GM21423 (cell line): ENCODE results near the gene TTC39C.

Source experiments
- ATAC-seq: cut with Tn5 transposase; IDR thresholded peaks from one replicate; pipeline ENCODE4 v1.9.1; 2021; ENCODE audit warnings: mild to moderate bottlenecking, moderate library complexity; ENCODE audit not compliant: unreplicated experiment

The TTC39C gene

GRCh38 chr18:24075767-24076597 is 61.4 kb downstream of the TTC39C start:
- no peak for ATAC-seq

GRCh38 chr18:24076950-24077349 is 62.4 kb downstream of the TTC39C start:
- ATAC-seq = no peak

- ATAC-seq = no peak
These were observed 63.8 kb downstream of the TTC39C start for GRCh38 chr18:24078391-24078790.

DNA sequence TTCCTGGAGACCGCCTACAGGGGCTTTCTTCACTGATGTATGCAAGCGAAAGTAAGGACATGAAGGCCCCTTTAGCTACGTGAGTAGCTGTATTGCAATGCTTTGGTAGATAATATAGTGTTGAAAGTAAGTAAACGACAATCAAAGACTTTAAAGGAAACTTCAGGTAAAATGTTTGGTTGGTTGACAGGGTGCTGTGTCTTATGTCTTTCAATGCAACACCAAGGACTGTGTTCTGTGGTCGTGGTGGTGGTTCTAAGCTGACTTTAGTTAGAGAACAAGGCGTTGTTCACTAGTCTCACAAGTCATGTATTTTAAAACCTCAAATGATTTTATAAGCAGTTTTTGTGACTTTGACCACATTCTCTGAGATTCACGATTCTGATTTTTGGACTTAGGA is 66.3 kb downstream of the TTC39C start:
- ATAC-seq = no peak

GRCh38 chr18:24083550-24083949 is 69.0 kb downstream of the TTC39C start:
- ATAC-seq = no peak

DNA sequence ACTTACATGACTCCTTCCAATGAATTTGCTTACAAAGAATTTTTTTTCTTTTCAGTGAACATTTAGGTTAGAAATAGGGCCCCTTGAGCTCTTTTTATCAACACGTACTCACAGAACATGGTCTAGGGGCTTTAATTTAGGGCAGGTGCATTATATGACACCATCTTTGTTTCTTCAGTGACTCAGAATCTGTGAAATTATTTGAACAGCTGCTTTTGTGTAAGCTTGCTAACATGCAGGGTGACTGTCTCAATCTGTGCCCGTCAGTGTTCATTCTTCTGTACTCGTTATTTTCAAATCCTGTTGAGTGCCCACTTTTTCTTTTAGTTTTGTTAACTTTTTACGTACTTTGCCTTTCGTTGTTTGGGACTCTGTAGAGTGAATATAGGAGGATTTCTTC is 71.5 kb downstream of the TTC39C start:
- ATAC-seq = no peak

GRCh38 chr18:24089076-24089475 is 74.5 kb downstream of the TTC39C start:
- no peak for ATAC-seq

DNA sequence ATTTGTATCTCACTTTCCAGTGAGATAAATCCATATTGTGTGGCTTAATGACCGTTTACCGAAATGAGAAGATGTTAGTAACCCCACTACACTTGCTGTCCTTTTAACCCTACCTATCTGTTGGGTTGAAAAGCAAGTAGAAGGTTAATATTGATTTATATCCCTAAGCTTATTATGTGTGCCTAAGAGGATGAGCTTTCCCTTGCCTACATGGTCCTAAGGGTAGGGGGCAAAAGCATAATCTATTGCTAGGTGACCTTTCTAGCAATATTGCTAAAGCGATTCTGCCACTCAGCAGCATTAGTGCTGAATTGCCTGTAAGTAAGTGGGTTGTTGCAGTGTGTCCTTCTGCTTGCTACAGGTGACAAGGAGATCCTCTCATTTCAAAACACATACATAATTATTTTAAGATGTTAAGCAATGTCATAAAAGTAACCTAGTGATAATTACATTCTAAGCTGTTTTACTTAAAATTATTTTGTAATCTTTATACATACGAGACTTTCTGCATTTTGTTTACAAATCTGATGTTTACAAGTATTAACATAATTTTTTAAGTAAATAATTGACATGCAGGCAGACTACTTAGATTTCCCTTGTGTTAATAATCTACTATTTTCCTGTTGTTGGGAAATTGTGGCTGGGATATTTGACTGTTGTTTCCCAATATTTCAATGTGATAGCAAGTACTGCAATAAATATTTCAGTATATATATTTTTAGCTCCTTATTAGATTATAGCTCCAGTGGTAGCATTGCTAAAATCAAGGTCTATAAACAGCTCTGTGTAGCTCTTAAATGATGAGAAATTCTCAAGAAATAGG is 75.2 kb downstream of the TTC39C start:
- ATAC-seq = no peak

DNA sequence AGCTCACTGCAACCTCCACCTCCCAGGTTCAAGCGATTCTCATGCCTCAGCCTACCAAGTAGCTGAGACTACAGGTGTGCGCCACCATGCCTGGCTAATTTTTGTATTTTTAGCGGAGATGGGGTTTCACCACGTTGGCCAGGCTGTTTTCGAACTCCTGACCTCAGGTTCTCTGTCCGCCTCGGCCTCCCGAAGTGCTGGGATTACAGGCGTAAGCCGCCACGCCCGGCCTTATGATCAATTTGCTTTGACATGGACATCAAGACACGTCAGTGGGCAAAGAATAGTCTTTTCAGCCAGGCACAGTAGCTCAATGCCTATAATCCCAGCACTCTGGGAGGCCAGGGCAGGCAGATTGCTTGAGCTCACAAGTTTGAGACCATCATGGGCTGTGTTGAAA is 76.3 kb downstream of the TTC39C start:
- no peak for ATAC-seq

- no peak for ATAC-seq
These were observed 80.0 kb downstream of the TTC39C start for GRCh38 chr18:24094561-24094960.

- ATAC-seq = no peak
These were observed 81.4 kb downstream of the TTC39C start for GRCh38 chr18:24095976-24096375.

DNA sequence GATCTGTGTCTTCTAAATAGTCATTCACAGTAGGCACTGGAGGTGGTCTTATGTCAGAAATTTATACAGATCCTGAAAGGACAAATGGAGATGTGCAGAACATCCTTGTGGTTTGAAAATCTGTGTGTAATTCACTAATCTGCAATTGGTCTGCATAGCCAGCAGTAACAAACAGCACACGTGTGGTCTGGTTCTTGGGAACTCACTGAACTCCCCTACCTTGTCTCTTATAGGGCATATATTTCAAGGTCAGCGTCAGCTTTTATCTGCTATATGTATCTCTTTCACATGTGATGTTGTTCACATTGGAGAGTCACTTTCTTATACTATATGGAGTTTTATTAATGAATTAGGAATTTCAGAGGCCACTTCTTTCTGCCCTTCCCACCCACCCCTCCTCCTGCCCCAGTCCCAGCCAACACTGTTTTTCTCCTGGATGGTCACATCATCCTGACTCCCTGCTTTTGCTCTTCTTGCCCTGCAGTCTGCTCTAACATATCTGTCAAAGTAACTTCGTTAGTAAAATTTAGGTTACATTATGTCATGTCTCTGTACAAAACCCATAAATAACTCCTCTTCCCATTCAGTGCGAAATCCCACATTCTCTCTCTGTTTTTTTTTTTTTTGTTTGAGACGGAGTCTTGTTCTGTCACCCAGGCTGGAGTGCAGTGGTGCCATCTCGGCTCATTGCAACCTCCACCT is 88.9 kb downstream of the TTC39C start:
- ATAC-seq = no peak

DNA sequence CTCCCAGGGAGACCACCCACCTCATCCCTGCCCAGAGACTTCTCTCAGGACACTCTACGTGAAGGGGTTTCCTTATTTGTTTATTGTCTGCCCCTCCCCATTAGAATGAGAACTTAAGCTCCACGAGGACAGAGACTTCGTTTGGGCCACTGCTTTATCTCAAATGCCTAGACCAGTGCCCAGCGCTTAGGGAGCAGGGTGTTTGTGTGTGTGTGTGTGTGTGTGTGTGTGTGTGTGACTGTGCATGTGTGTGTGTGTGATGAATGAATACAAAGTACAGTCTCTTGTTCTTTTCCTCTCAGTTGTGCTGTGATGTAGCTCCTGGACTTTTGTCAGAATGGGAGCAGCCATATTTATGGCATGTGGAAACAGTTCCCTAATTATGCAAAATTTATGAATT is 89.9 kb downstream of the TTC39C start:
- no peak for ATAC-seq

- ATAC-seq = no peak
These were observed 94.1 kb downstream of the TTC39C start for GRCh38 chr18:24108641-24109040.

DNA sequence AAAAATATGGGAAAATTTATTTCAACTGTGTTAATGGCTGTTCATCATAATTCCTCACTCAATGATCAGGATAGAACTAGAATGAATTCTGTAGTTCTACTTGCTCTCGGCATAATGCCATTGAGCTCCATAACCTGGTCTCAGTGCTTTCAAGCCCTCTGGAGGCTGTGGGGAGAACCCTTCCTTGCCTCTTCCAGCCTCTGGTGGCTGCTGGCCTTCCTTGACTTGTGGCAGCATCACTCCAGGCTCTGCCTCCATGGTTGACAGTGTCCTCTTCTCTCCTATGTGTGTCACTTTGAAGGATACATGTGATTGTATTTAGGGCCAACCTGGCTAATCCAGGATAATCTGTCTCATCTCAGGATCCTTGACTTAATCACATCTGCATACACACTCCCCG is 97.4 kb downstream of the TTC39C start:
- ATAC-seq = no peak

DNA sequence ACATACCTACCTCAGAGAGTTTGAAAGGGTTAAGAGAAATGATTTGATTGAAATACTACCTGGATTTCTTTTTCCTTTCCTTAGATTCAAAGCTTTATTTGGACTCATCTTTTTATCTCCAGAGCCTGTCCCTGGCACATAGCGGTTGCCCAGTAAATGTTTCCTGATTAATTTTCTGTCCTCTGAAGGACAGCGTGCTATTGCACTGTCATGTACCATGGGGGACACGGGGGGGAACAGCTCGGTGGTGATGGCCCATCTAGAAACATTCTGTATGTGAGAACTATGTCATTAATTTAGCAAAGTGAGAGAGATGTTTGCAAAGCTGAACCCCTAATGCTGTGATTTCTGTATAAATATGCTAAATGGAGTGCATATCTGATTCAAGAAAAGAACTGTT is 97.9 kb downstream of the TTC39C start:
- no peak for ATAC-seq

- ATAC-seq = no peak
These were observed 98.5 kb downstream of the TTC39C start for GRCh38 chr18:24112874-24113615.

GRCh38 chr18:24114924-24115549 is 100.5 kb downstream of the TTC39C start:
- ATAC-seq = no peak

DNA sequence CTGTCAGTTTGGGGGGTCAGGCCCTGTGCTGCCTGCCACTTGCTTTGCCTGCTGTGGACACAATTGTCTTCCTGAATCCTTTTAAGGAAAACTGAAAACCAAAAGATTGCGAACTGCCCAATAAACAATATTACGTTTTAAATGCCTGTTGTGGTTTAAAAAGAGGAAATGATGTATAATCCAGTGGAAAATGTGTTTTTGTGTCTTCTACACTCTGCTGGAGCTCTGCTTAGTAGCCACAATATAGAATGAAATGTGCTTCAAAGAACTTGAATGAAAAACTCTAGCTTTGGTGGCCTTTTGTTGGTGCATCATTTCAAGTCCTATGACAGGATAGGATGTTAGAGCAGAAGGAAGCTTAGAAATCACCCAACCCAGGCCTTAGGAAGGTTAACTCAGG is 101.1 kb downstream of the TTC39C start:
- no peak for ATAC-seq
